ENCODE data around the gene NPAT.
"Not testable (repeated sequence)": the region's sequence is repeated elsewhere in the genome, so short reads cannot be mapped to it uniquely, and the experiment has no call there.

Gene NPAT

DNA sequence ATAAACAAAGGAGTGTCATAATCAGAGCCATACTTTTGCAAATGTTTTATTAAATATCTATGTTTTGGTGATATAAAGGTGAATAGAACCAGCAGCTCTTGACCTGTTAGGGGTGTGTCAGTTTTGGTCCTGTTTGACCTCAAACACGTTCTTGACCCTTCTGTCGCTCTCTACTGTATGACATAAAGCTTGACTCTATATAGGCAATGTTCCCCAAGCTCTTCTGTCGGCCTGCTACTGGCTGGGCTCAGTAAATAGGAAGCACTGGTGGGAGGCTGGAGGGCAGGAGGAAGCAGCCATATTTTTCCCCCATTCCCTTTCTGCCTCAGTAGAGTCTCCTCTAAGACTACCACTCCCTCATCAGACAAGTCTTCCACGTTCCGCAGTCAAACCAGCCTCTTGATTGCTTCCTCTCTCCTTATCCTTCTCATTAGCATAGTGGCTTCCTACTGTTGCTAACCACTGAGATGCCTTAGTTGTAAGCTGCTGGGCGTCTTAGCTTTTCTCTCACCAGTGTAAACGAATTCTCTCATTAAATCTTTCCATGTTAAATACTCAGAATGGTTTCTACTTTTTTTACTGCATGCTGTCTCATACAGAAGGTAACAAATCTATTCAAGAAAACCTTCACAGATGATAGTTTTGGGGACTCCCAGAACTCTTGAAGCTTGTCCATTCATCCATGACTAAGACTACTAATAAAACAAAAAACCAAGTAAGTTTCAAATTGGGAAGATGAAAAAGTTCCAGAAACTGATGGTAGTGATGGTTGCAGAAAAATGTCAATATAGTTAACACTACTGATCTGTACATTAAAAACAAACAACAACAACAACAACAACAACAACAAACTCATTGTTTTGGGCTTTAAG lies 3.3 kb downstream of the NPAT start:
- no peak for DNase-seq

GRCh38 chr11:108218455-108218854 lies 4.0 kb downstream of the NPAT start:
- no peak for DNase-seq

DNA sequence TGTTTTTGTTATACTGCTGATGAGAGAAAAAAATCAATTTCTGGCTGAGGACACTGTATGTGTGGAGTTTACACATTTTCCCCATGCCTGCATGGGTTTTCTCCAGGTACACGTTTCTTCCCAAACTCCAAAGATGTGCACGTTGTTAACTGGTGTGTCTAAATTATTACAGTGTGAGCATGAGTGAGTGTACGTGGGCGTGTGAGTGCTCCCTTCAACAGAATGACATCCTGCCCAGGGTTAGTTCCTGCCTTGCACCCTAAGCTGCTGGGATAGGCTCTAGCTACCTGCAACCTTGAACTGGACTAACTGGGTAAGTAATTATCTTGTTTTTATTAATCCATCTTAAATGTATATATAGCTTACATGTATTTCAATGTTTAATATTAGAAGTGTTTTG lies 5.5 kb downstream of the NPAT start:
- no peak for DNase-seq

DNA sequence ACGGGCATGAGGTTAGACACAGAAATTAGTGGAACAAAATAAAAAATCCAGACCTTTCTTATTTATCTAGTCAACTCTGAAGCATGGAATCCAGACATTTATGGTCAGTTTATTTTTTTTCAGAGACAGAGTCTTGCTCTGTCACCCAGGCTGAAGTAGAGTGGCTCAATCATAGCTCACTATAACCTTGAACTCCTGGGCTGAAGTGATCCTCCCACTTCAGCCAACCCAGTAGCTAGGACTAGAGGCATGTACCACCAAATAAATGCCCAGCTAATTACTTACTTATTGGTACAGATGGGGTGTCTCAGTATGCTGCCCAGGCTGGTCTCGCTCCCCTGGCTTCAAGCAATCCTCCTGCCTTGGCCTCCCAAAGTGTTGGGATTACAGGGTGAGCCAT lies 8.7 kb downstream of the NPAT start:
- DNase-seq, result no peak

- DNase-seq, result no peak
These were observed 12.0 kb downstream of the NPAT start for GRCh38 chr11:108210441-108210840.

DNA sequence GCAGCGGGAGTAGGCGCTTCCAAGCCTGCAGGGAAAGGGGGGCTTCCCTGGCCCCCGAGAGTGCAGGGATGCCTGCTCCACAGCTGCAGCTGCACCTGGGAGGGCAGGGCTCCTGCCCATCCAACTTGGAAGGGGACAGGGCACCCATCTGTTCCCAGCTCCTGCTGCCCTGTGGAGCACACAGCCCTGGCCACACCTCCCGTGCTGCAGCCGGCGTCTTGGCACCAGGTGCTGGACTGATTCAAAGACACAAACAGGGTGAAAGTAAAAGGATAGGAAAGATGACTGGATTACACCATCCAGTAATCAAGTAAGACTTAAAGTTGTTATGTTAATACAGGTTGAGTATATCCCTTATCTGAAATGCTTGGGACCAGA lies 14.8 kb downstream of the NPAT start:
- no peak for DNase-seq

GRCh38 chr11:108206969-108207682 lies 15.3 kb downstream of the NPAT start:
- DNase-seq, result no peak

GRCh38 chr11:108206171-108206570 lies 16.3 kb downstream of the NPAT start:
- no peak for DNase-seq

- no peak for DNase-seq
These were observed 17.4 kb downstream of the NPAT start for GRCh38 chr11:108204929-108205499.

DNA sequence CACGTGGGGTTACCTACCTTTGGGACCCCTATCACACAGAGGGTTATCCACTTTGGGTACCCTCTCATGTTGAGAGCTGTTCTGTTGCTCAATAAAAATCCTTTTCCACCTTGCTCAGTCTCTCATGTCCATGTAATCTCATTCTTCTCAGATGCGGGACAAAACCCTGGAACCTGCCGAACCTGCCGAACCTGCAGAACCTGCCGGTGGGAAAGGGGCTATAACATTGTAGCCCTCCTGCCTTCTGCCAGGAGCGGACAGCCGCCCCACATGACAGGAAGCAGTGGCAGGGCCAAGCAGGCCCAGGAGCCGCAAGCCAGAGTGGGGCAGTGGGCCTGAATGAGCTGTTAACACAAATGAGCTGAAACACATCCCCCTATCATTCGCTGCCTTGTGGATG lies 18.1 kb downstream of the NPAT start:
- no peak for DNase-seq

- DNase-seq, result no peak
These were observed 19.4 kb downstream of the NPAT start for GRCh38 chr11:108203075-108203474.

DNA sequence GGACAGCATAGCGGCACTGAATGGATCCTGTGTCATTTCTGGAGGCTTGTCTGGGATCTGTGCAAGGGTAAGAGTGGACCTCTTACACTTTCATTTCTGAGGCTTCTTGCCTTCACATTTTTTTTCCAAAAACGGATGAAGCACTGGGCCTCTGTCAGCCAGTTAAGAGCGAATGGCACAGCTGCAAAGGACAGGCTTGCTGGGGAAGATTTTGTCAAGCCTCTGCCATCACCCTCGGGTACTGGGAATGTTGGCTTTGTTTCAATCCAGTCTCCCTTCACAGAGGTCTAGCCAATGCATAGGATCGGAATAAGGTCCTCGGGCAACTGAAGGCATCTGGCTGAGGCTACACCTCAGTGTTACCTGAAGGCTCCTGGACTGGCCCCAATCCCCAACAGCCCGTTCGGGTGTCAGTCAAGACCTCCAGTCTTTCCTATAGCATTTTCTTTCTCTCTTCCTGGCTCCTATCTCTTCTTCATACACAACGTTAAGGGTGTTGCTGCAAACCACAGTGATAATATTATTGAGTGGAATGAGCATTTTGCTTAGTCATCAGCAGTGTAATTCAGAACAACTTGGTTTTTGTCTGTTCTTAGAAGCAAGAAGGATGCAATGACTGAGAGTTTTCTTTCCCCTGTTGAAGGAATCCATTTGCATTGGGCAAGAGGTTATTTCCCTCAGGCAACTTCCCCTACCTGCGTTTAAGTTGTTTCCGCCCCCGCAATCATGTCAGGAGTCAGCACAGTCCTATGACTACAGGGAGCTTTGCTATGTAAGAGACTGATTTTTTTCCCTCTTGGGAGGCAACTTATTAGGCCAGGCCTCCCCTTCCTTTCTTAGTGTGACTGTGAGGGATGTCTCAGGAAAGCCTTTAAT lies 22.8 kb downstream of the NPAT start:
- DNase-seq, result no peak

DNA sequence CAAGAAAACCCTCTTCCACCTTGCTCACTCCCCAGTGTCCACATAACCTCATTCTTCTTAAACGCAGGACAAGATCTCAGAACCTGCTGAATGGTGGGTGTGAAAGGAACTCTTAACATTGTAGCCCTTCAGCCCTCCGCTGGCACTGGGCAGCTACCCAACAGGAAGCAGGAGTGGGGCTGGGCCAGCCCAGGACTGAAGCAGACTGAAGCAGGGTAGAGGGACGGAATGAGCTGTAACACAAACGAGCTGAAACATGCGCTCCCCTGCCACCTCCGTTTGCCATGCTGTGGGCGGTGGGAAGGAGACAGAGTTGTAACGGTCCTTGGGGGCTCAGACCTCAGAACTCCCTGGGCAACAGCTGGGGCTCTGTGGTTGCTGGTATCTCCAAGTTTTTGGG lies 23.6 kb downstream of the NPAT start:
- no peak for DNase-seq

- no peak for DNase-seq
These were observed 25.1 kb downstream of the NPAT start for GRCh38 chr11:108197351-108197750.

DNA sequence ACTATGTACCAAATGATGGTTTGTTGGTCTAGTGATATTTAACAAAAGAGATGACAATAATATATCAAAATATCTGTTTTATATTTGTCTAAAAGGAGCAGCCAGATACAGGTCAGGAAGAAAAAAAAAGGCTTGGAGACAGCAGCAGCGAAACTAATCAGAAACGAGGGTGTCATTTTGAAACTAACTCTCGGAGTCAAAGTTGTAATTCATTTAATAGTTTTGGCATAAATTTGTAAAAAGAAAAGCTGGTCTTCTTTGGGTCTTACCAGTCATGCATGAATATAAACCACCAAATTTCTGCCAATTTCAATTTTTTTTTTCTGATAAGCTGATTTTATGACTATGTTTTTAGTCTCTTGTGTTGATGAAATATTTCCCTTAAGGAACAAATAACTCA lies 25.5 kb downstream of the NPAT start:
- no peak for DNase-seq

DNA sequence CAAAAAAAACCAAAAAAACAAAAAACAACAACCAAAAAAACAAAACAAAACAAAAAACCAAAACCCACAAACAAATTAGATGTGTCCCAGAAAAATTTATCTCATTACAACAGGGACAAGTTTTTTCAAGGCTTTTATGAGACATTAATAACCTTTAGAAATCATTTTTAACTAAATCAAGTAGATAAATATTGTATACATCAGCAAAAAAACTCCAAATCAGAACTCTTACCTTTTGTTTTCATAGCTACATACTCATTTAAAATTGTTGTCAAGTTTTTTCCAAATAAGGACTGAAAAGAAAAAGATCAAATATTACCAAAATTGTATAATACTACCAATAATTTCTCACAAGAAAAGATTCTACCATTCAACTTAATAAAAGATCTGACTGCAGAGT lies 28.7 kb downstream of the NPAT start:
- no peak for DNase-seq

- no peak for DNase-seq
These were observed 44.9 kb downstream of the NPAT start for GRCh38 chr11:108177570-108177969.

- DNase-seq, result no peak
These were observed 52.3 kb downstream of the NPAT start for GRCh38 chr11:108170184-108170583.

DNA sequence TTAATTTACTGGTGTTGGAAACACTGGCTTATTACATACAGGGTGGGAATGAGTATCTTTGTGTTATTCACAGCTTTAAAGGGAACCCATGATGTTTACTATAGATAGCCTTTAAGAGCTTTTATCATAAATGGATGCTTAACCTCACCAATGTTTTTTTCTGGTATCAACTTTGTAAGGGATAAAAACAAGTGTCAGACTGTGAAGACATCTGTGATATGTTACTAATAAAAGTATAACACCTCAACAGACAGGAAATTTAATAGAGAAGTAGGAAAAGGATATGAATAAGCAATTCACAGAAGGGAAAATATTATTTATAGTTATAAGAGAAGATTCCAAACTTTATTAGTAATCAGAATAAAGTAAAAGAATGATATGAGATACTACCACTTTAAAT lies 54.8 kb downstream of the NPAT start:
- DNase-seq, result no peak

DNA sequence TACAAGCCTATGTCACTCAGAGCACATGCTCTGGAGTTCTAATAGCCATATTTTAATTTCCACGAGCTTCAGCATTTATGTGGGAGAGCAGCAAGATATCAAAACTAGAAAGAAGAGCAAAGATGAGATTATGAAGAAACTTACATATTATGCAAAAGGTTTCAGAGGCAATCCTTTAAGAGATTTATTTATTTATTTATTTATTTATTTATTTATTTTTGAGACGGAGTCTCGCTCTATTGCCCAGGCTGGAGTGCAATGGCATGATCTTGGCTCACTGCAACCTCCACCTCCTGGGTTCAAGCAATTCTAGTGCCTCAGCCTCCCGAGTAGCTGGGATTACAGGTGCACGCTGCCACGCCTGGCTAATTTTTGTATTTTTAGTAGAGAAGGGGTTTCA lies 59.6 kb downstream of the NPAT start:
- not testable (repeated sequence) for DNase-seq

DNA sequence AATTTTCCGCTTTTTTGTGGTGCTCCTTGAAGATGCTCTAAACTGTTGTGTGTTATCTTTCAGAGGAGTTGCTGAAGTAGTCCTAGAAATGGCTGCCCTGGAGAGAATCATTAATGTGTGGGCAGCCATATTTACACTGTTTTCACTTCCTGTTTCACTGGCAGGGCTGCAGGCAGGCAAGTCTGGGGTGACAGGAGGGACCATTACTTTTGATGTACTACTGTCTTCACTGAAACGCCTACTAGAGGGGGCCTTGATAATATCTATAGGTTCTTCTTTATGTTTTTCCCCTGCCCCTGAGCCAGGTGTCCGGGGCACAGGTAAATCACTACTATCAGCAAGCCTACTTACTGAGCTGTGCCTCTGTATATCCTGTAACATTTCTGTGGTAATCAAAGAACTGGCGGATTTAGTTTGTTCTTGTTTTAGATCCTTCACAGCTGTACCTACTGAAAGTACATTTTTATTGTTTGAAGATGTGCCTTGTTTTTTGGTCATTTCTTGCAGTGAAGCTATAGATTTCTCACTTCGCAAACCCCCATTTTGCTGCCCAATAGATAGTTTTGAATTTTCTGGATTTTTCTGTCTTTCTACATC lies 61.4 kb downstream of the NPAT start:
- no peak for DNase-seq

DNA sequence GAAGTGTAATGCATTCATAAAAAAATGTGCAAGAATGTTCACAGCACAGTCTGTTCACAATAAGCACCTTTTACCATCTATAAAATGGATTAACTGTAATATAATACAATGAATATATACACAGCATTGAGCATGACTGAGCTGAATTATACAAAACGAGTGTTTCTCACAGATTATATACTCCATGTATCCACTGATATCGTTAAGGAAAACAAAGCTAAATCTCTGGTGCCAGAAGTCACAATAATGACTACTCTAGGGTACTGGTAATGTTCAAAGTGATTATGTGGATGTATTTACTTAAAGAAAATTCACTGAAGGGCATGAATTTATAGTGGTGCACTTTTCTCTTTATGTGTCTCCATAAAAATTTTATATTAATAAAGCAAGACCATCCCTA lies 67.8 kb downstream of the NPAT start:
- no peak for DNase-seq

- DNase-seq, result no peak
These were observed 73.9 kb downstream of the NPAT start for GRCh38 chr11:108148556-108148955.

Measured in right hindlimb (tissue), 1 donor.